Measurements from ENCODE around the gene KRTAP3-1.

Gene KRTAP3-1

GRCh38 chr17:40978575-40979151 lies 30.3 kb downstream of the KRTAP3-1 start:
- DNase-seq (ENCODE audit: low read depth in 2 of 2) = no peak

GRCh38 chr17:40975516-40975915 lies 33.4 kb downstream of the KRTAP3-1 start:
- no peak for DNase-seq (ENCODE audit: low read depth in 2 of 2)

- DNase-seq (ENCODE audit: low read depth in 2 of 2) = no peak
Measured at GRCh38 chr17:40974366-40974765, 34.6 kb downstream of the KRTAP3-1 start.

- no peak for DNase-seq (ENCODE audit: low read depth in 2 of 2)
Measured at GRCh38 chr17:40967582-40967981, 41.3 kb downstream of the KRTAP3-1 start.

GRCh38 chr17:40966848-40967247 lies 42.1 kb downstream of the KRTAP3-1 start, which contains the start of gene KRT39:
TSS of gene KRT39 (minus strand) at chr17:40966948. CDS start at chr17:40966856, 92 bp downstream.
- DNase-seq (ENCODE audit: low read depth in 2 of 2) = no peak

GRCh38 chr17:40963838-40964237 lies 45.1 kb downstream of the KRTAP3-1 start:
- no peak for DNase-seq (ENCODE audit: low read depth in 2 of 2)

- no peak for DNase-seq (ENCODE audit: low read depth in 2 of 2)
Measured at GRCh38 chr17:40962059-40962561, 46.8 kb downstream of the KRTAP3-1 start.

- DNase-seq (ENCODE audit: low read depth in 2 of 2) = no peak
Measured at GRCh38 chr17:40961591-40961990, 47.3 kb downstream of the KRTAP3-1 start.

GRCh38 chr17:40960144-40960543 lies 48.8 kb downstream of the KRTAP3-1 start:
- no peak for DNase-seq (ENCODE audit: low read depth in 2 of 2)

Data from stimulated activated CD4-positive, alpha-beta T cell treated with anti-CD3 and anti-CD28 coated beads, Interleukin-1b, Interleukin-23, amount 100 ng/mL, for 1 hour (primary cell).